K562 (cell line): ENCODE measurements around the gene MKNK2. TPM values are rescaled to one million over a fixed set of nuclear protein-coding genes. Genes with fewer than 3 reads are reported as not detected.

Source experiments
- ATAC-seq: fragments of 200-7000 bp; cut with Tn5 transposase; 3 replicates; pipeline ENCODE4 v1.9.1; 2020; ENCODE audit warnings: moderate library complexity
- BruUV-seq: library from RNA; stranded (reverse); fragments of 400-500 nt; replicated peaks from 2 replicates; lab custom pipeline; 2021; lab: Mats Ljungman, UMichigan
- CTCF ChIA-PET: fragments of 300-600 bp; formaldehyde crosslinking; extraction: SDS; loops from one replicate; lab custom pipeline; 2021; ENCODE audit warnings: low intra/inter-chr PET ratio; lab: Yijun Ruan, JAX
- POLR2A ChIA-PET: fragments of 300-600, 350-650 bp; sonication (Branson Sonifier 250); formaldehyde crosslinking; extraction: SDS; loops from one replicate; lab custom pipeline; 2021; ENCODE audit warnings: antibody characterized with exemption, inconsistent platforms; lab: Yijun Ruan, JAX
- DNase-seq, 4 experiments: peaks; one replicate each; pipeline versions ENCODE4 v3.0.0 to v3.0.0-alpha.2; 2011 to 2018; ENCODE audit warnings: low spot score in 3 of 4, mixed read lengths in 3 of 4; ENCODE audit errors: extremely low read depth in 1 of 4
- FAIRE-seq: peaks from 2 replicates; lab custom pipeline; 2011; peaks lifted over from hg19 to GRCh38; lab: Jason Lieb, UNC
- H2AFZ ChIP-seq: 2 replicates; pipeline ENCODE4 v1.6.0; 2011; ENCODE audit warnings: low read depth, low read length, control low read depth, inconsistent platforms
- H3K27ac ChIP-seq: fragments of 200-600 bp; 3 replicates; pipeline ENCODE4 v1.8.0; 2011; ENCODE audit warnings: low read depth, mild to moderate bottlenecking, control low read depth, inconsistent platforms, low read length, moderate library complexity, mixed read lengths; ENCODE audit errors: extremely low read depth
- H3K27me3 ChIP-seq, 2 experiments: fragments of 300-600 bp in 1 of 2; 2 replicates in 1 of 2; 3 replicates in 1 of 2; pipeline versions ENCODE4 v1.6.0 to v1.8.0; 2011; ENCODE audit warnings: inconsistent platforms in 2 of 2, low read length in 2 of 2, mild to moderate bottlenecking in 1 of 2, mixed read lengths in 1 of 2, moderate library complexity in 1 of 2; ENCODE audit not compliant: control insufficient read depth in 2 of 2, insufficient read depth in 2 of 2
- H3K36me3 ChIP-seq: fragments of 300-600 bp; 3 replicates; pipeline ENCODE4 v1.8.0; 2011; ENCODE audit warnings: mild to moderate bottlenecking, low read length, inconsistent platforms; ENCODE audit not compliant: control insufficient read depth, insufficient read depth
- H3K4me1 ChIP-seq, 2 experiments: fragments of 200-600 bp in 1 of 2; replicated peaks in 1 of 2; 2 replicates in 1 of 2; 3 replicates in 1 of 2; pipeline versions ENCODE4 v1.5.1 to v1.8.0; 2011; ENCODE audit warnings: inconsistent platforms in 2 of 2, low read length in 2 of 2, mild to moderate bottlenecking in 1 of 2, mixed read lengths in 1 of 2, moderate library complexity in 1 of 2; ENCODE audit not compliant: control insufficient read depth in 2 of 2, insufficient read depth in 2 of 2
- H3K4me2 ChIP-seq: 2 replicates; pipeline ENCODE4 v1.6.1; 2011; ENCODE audit warnings: low read length, control low read depth, inconsistent platforms, mixed read lengths; ENCODE audit not compliant: insufficient read depth
- H3K4me3 ChIP-seq: fragments of 200-600 bp; sonication (generic), shearing (Covaris generic); 2 replicates; pipeline ENCODE4 v1.5.1; 2016; ENCODE audit warnings: control low read depth, inconsistent platforms
- H3K79me2 ChIP-seq: fragments of 200-600 bp; 3 replicates; pipeline ENCODE4 v1.8.0; 2011; ENCODE audit warnings: low read length, inconsistent platforms; ENCODE audit not compliant: control insufficient read depth, insufficient read depth
- H3K9ac ChIP-seq, 2 experiments: 2 replicates each; pipeline versions ENCODE4 v1.6.0 to v1.6.1; 2011; ENCODE audit warnings: low read depth in 2 of 2, low read length in 2 of 2, control low read depth in 1 of 2, inconsistent platforms in 1 of 2, mild to moderate bottlenecking in 1 of 2, mixed read lengths in 1 of 2; ENCODE audit not compliant: insufficient read depth in 1 of 2
- H3K9me1 ChIP-seq: one replicate; pipeline ENCODE4 v1.6.0; 2011; ENCODE audit warnings: inconsistent platforms, mild to moderate bottlenecking, low read length, moderate library complexity; ENCODE audit not compliant: control insufficient read depth, insufficient read depth
- H3K9me3 ChIP-seq: replicated peaks from 2 replicates; pipeline ENCODE4 v1.5.1; 2011; ENCODE audit warnings: low read depth, low read length, inconsistent platforms; ENCODE audit not compliant: control insufficient read depth, insufficient read depth
- H4K20me1 ChIP-seq: replicated peaks from 2 replicates; pipeline ENCODE4 v1.6.1; 2011; ENCODE audit warnings: low read length, inconsistent platforms, mixed read lengths; ENCODE audit not compliant: control insufficient read depth, insufficient read depth
- CBFA2T2 ChIP-seq: fragments of 450-650 bp; conservative IDR thresholded peaks from 2 replicates; pipeline ENCODE4 v1.6.1; 2017; ENCODE audit warnings: mild to moderate bottlenecking
- CREB3L1 ChIP-seq: fragments of 450-650 bp; IDR thresholded peaks from 2 replicates; pipeline ENCODE4 v1.6.1; 2014; ENCODE audit warnings: low read depth, mild to moderate bottlenecking, moderate library complexity, borderline replicate concordance
- ETV6 ChIP-seq, 3 experiments: fragments of 150-350 bp in 1 of 3; sonication (generic) in 1 of 3; formaldehyde crosslinking in 1 of 3; IDR thresholded peaks; 2 replicates each; pipeline versions ENCODE4 v1.6.1 to v1.8.0; 2014 to 2022; ENCODE audit warnings: borderline replicate concordance in 2 of 3, low read depth in 2 of 3, antibody characterized with exemption in 1 of 3, low read length in 1 of 3, mild to moderate bottlenecking in 1 of 3, missing genetic modification reagents in 1 of 3
- FOS ChIP-seq: IDR thresholded peaks from 3 replicates; pipeline ENCODE4 v1.6.1; 2011; ENCODE audit not compliant: insufficient read length; ENCODE audit errors: extremely low read depth
- KDM5B ChIP-seq: fragments of 200-600 bp; sonication (generic); IDR thresholded peaks from 2 replicates; pipeline ENCODE4 v1.6.1; 2012; ENCODE audit warnings: low read depth, mild to moderate bottlenecking, moderate library complexity, low read length, control low read depth, inconsistent platforms; ENCODE audit not compliant: insufficient replicate concordance
- NONO ChIP-seq, 2 experiments: fragments of 200-400 bp in 1 of 2; fragments of 450-650 bp in 1 of 2; formaldehyde crosslinking in 1 of 2; IDR thresholded peaks; 2 replicates each; pipeline ENCODE4 v1.6.1; 2017; ENCODE audit warnings: low read depth in 2 of 2, mild to moderate bottlenecking in 2 of 2, moderate library complexity in 2 of 2, low read length in 1 of 2
- POLR2G ChIP-seq: fragments of 200-400 bp; formaldehyde crosslinking; IDR thresholded peaks from 2 replicates; pipeline ENCODE4 v1.6.1; 2017; ENCODE audit warnings: low read depth, mild to moderate bottlenecking, antibody characterized with exemption, low read length, moderate library complexity
- RBFOX2 ChIP-seq: fragments of 200-400 bp; formaldehyde crosslinking; IDR thresholded peaks from 2 replicates; pipeline ENCODE4 v1.6.1; 2017; ENCODE audit warnings: low read depth, mild to moderate bottlenecking, low read length, moderate library complexity
- RBM22 ChIP-seq: fragments of 200-400 bp; formaldehyde crosslinking; IDR thresholded peaks from 2 replicates; pipeline ENCODE4 v1.6.1; 2018; ENCODE audit warnings: low read length, low read depth; ENCODE audit not compliant: poor library complexity, severe bottlenecking
- SMARCA5 ChIP-seq: fragments of 450-650 bp; IDR thresholded peaks from 2 replicates; pipeline ENCODE4 v1.6.1; 2016
- THRB ChIP-seq: fragments of 450-650 bp; formaldehyde crosslinking; conservative IDR thresholded peaks from 2 replicates; pipeline ENCODE4 v1.4.0; 2022; ENCODE audit warnings: mild to moderate bottlenecking, missing genetic modification characterization
- ZBTB7A ChIP-seq: IDR thresholded peaks from 2 replicates; pipeline ENCODE4 v1.6.1; 2011; ENCODE audit warnings: low read depth, mild to moderate bottlenecking, low read length, moderate library complexity, borderline replicate concordance; ENCODE audit not compliant: control insufficient read depth
- ZNF512 ChIP-seq: IDR thresholded peaks from 2 replicates; pipeline ENCODE4 v1.6.1; 2016; ENCODE audit warnings: missing genetic modification characterization, missing compliant biosample characterization
- ZNF551 ChIP-seq: fragments of 250-450 bp; sonication (Bioruptor Pico); IDR thresholded peaks from 2 replicates; pipeline ENCODE4 v1.5.0; 2021; ENCODE audit warnings: mild to moderate bottlenecking, moderate library complexity
- WGBS: fragments of 100-300 bp; shearing (Covaris generic); methylation state at CpG from one replicate; pipeline ENCODE4 v1.1.6; 2016; ENCODE audit warnings: low coverage, mixed read lengths; ENCODE audit not compliant: insufficient coverage; ENCODE audit errors: missing lambda C conversion rate; 5-methylcytosine and 5-hydroxymethylcytosine counted together
- in situ Hi-C: fragments of 300-500 bp; cut with MboI; formaldehyde crosslinking; loops from 4 replicates; pipeline ENCODE4 v1.15.0; 2018; ENCODE audit warnings: inconsistent platforms, mixed read lengths
- intact Hi-C: fragments of 100-400 bp; cut with micrococcal nuclease; formaldehyde crosslinking; loops from 2 replicates; pipeline ENCODE4 v1.14.2; 2022
- polyA plus RNA-seq, 8 experiments: library from polyadenylated mRNA; depleted of rRNA in 4 of 8; stranded (reverse) in 5 of 8; unstranded in 3 of 8; fragments of >200 nt; fragmentation: Nextera tagmentation in 2 of 8; fragmentation: Illumina TruSeq in 1 of 8; extraction: Ambion mirVana in 2 of 8; extraction: Trizol in 1 of 8; gene quantifications; 2 replicates each; pipeline versions ENCODE4 v1.2.1 to v1.2.3, GENCODE V29; 2011 to 2014; ENCODE audit warnings: inconsistent platforms in 1 of 8, missing spikeins in 1 of 8
- total RNA-seq, 7 experiments: library from RNA; depleted of rRNA in 6 of 7; stranded (reverse); fragments of >200 nt in 6 of 7; fragmentation: Illumina TruSeq in 2 of 7; extraction: Trizol in 2 of 7; gene quantifications; 2 replicates each; pipeline versions ENCODE4 v1.2.1 to v1.2.3, GENCODE V29; 2011 to 2021; ENCODE audit warnings: low replicate concordance in 1 of 7

The MKNK2 gene
- total and polyA plus RNA-seq, 9 of the 15 experiments (the other 6 are each of a cell fraction or from before 2014, with no cell fraction given): 5.1 to 191 (median 51.9) TPM

GRCh38 chr19:2039959-2040646 lies 10.9 kb downstream of the MKNK2 start:
- Histone ChIP-seq H3K9me1 (no peaks in the 10 kb centered on the region), H3K4me2 (no peak overlapping the region), H3K4me1 (peaks cover 21 to 75% of the 10 kb centered on the region in 2 experiments), H3K36me3 (peaks cover 70% of the 10 kb centered on the region; the same call in 2 of the 3 replicates), H3K9ac (peak overlapping the region in 1 of 2 experiments; percentile 89; a peak in 2 of 4 replicates), H3K4me3 (no peak overlapping the region), H3K27ac (no peak overlapping the region), H3K27me3 (no peaks in the 10 kb centered on the region), H2AFZ (no peak overlapping the region), H4K20me1 (peaks cover 17% of the 10 kb centered on the region; the same call in 1 of the 2 replicates), H3K79me2 (peaks cover 11% of the 10 kb centered on the region), H3K9me3 (peaks cover 7% of the 10 kb centered on the region)
- FAIRE-seq (no peak), DNase-seq (peak in 1 of 4 experiments; percentile 36), ATAC-seq (no peak)
- no peak for TF ChIP-seq THRB (CRISPR knock-in tag)
- TF ChIP-seq RBFOX2: peak; percentile 68
- TF ChIP-seq RBM22: peak; percentile 34
- no peak for TF ChIP-seq SMARCA5
- peak; percentile 1; the same call in 1 of the 2 replicates for TF ChIP-seq ZBTB7A
- TF ChIP-seq CREB3L1: no peak
- TF ChIP-seq KDM5B: no peak
- TF ChIP-seq POLR2G: peak; percentile 33
- TF ChIP-seq CBFA2T2: no peak
- no peak for TF ChIP-seq ZNF512
- no peak for TF ChIP-seq ZNF551
- no peak for TF ChIP-seq FOS
- no peak for TF ChIP-seq NONO (IDR thresholded peaks at IDR 0.05; ENCODE audit: low read depth in 2 of 2, low read length in 1 of 2)
- no peak for TF ChIP-seq ETV6 (IDR thresholded peaks at IDR 0.05; ENCODE audit: borderline replicate concordance in 1 of 2, low read depth in 2 of 2, low read length in 1 of 2)
- no peak for TF ChIP-seq ETV6 (CRISPR knock-in tag; IDR thresholded peaks at IDR 0.05; ENCODE audit: borderline replicate concordance)
- no TSS peak for BruUV-seq
- intact Hi-C loops: no loop called here
- WGBS: 86% methylated on average over 11 of the region's 20 CpGs
- CTCF ChIA-PET: no interaction called here
- in situ Hi-C loops: no loop called here
- POLR2A ChIA-PET: interaction anchor here (0.6 to 2.7 kb wide), 4 partner anchors 9 to 20 kb away, joined by 3 to 18 read pairs (median 7); no protein-coding TSS in a partner anchor
